D721Med (cell line): Measurements from ENCODE around the gene NOL4L.

Experiments used
- DNase-seq: peaks from one replicate; pipeline ENCODE4 v3.0.0; 2011; ENCODE audit warnings: low spot score; ENCODE audit not compliant: insufficient read length
- FAIRE-seq: peaks from 2 replicates; lab custom pipeline; 2011; peaks lifted over from hg19 to GRCh38; lab: Jason Lieb, UNC
- CTCF ChIP-seq: IDR thresholded peaks from 2 replicates; pipeline ENCODE4 v1.5.1; 2012; ENCODE audit warnings: mild to moderate bottlenecking, control low read depth; ENCODE audit not compliant: insufficient read depth; ENCODE audit errors: missing control alignments

Gene NOL4L

DNA sequence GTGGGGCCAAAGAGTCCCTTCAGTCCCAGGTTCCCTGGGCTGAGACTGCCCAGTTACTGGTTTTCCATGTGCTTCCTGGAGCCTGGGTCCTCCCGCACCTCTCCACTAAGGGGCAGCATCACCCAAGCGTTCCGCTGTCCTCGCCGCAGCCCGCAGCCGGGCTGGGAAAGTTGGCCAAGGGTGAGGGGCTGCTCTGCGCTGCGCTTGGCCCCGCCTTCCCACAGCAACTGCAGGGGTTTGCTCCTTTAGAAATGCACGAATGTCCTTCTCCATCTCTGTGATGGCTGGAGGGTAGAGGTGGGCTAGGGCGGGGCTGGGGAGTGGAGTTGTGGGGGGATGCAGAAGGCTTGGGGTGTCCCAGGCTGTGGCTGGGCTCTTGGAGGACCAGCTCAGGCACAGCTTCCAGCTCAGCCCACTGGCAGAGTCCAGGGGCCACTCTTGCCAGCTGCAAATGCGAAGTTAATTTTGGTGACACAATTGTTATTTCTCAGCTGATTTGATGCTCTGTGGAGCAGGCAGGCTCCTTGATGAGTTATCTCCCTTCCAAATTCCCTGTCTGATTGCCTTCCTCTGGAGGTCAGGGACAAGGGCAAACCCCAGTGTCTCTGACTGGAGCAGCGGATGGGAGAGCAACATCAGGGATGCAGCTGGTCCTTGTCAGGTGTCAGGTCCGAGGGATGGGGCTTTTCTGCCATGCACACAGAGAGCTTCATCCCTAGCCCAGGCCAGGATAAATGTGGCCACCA is 63.2 kb downstream of the NOL4L start:
- DNase-seq (peak; percentile 72), FAIRE-seq (no peak)
- TF ChIP-seq CTCF = peak; percentile 87

DNA sequence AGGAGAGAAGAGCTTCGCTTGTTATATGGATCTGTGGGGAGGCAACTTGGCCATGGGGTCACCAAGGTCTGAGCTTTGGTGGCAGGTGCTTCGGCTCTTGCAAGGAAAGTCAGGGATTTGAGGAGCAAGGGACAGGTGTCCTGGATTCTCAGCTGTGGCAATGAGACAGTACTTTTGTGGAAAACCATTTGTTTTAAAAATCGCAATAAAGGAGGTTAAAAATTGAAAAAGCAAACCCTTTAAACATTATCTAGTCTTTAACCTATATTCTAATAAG is 64.3 kb downstream of the NOL4L start:
- no peak for FAIRE-seq
- DNase-seq = no peak
- no peak for TF ChIP-seq CTCF

DNA sequence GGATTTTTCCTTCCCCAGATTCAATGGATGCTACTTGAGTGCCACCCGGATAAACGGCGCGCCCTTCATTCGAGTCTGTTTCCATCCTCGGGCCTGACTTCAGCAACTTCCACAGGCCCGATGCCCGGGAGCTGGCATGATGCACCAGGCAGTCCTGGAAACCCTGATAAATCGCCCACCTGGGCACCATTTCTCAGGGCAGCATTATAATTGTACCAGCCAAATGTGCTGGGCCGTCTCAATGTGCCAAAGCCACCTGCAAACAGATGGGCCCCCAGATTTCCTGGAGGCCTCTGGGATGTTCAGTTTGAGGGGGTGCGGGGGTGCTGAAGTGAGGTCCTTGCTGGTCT is 65.8 kb downstream of the NOL4L start:
- DNase-seq = no peak
- FAIRE-seq = no peak
- no peak for TF ChIP-seq CTCF

DNA sequence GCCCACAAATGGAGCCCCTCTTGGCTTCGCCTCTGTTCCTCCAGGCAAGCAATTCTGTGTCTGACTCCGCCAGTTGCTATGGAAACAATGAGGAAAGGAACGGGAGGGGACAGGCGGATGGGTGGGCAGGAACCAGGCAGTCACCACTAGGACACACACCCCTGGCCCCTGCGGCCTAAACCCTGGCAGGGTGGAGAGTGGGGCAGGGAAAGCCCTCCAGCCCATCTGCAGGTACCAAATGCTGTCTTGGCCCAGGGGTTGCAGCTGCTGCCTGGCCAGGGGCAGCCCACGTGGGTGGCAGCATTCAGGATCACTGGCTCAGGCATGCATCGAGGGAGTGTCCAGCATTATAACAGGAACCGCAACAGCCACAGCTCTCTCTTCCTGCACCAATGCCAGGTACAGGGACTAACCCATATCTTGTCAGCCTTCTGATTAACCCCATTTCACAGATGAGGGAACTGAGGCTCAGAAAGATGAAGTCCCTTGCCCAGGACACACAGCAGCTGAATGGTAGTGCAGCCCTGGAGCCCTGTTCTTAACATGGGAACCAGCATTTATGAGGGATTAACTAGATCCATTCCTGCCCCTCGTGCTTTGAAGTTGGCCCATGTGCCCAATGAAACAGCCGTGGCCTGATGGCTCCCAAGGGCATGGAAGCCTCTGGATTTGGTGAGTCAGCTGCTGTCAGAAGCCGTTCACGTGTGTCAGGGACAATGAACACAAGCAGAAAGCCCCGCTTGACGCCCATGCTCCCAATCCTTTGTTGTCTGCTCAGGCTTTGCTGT is 66.3 kb downstream of the NOL4L start:
- FAIRE-seq (no peak), DNase-seq (no peak)

DNA sequence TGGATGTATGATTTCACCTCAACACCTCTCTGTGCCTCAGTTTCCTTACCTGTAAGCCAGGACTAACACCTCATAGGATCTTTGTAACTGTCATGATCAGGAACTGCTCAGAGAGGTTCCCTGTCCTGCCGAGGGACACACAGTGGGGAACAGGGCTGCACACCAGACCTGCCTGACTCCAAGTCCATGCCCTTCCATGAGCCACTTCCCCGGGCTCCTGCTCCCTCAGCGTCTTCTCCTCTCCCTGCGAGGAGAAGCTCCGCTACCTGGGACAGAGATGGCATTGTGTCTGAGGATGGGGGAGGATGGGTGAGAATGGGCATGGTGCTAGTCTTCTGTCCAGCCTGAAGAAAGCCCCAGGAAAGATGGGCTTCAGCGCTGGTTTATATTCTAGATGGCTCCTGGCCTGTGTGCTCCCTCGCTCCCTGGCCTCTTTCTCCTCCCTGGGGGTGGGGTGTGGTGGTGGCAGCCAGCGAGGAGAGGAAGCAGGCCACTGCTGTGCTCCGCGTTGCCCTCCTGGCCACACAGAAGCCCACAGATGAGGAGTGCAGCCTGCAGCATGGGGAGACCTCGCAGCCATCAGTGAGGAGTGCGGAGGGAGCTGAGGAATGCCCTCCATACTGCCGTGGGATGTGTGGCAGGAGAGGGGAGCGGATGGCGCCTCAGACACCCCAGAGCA is 67.1 kb downstream of the NOL4L start:
- FAIRE-seq (no peak), DNase-seq (no peak)
- no peak for TF ChIP-seq CTCF

More for the DNA sequence above, 66.3 kb downstream of the NOL4L start:
- TF ChIP-seq CTCF = no peak

GRCh38 chr20:32517518-32517873 is 67.6 kb downstream of the NOL4L start:
- FAIRE-seq = no peak
- no peak for TF ChIP-seq CTCF
- no peak for DNase-seq
